ENCODE measurements around the gene SYNGAP1. TPM values are rescaled to one million over a fixed set of nuclear protein-coding genes. Genes with fewer than 3 reads are reported as not detected.

Gene SYNGAP1
- total and polyA plus RNA-seq, 5 donors: 8.0 to 13.2 (median 8.6) TPM

- Histone ChIP-seq H3K27me3 (ENCODE audit: control insufficient read depth, insufficient read depth) (no peaks in the 10 kb centered on the region), H3K4me3 (ENCODE audit: low read length) (no peak overlapping the region), H3K27ac (ENCODE audit: low read length) (no peak overlapping the region), H3K9me3 (ENCODE audit: control insufficient read depth, low read length) (no peaks in the 10 kb centered on the region), H3K4me1 (ENCODE audit: control insufficient read depth, insufficient read depth, low read length) (no peaks in the 10 kb centered on the region)
- intact Hi-C loops (cut with DNase I): no loop called here
- ATAC-seq: no peak
- WGBS: 93% methylated on average over 15 of the region's 15 CpGs
- DNase-seq: no peak
These were observed 14.4 kb upstream of the SYNGAP1 start for GRCh38 chr6:33405386-33405940.

DNA sequence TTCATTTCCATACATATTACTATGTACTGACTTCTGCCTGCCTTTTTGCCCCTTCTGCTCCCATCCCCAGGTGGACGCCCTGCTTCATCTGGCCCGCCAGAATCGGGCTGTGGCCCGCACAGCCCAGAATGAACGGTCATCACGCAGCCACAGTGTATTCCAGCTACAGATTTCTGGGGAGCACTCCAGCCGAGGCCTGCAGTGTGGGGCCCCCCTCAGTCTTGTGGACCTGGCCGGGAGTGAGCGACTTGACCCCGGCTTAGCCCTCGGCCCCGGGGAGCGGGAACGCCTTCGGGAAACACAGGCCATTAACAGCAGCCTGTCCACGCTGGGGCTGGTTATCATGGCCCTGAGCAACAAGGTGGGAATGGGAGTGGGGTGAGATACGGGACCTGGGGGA, 13.7 kb upstream of the SYNGAP1 start:
- Histone ChIP-seq H3K9me3 (ENCODE audit: control insufficient read depth, low read length) (no peaks in the 10 kb centered on the region), H3K27ac (ENCODE audit: low read length) (no peak overlapping the region), H3K4me3 (ENCODE audit: low read length) (no peak overlapping the region), H3K27me3 (ENCODE audit: control insufficient read depth, insufficient read depth) (no peaks in the 10 kb centered on the region), H3K4me1 (ENCODE audit: control insufficient read depth, insufficient read depth, low read length) (no peaks in the 10 kb centered on the region)
- ATAC-seq (no peak), DNase-seq (no peak)
- 95% methylated on average over 17 of the region's 17 CpGs for WGBS
- intact Hi-C loops (cut with DNase I): no loop called here

GRCh38 chr6:33407132-33407718, 12.6 kb upstream of the SYNGAP1 start:
- no peak for DNase-seq
- ATAC-seq: no peak
- no peak overlapping the region for H3K27ac ChIP-seq (ENCODE audit: low read length)
- no peaks in the 10 kb centered on the region for H3K27me3 ChIP-seq (ENCODE audit: control insufficient read depth, insufficient read depth)
- H3K4me3 ChIP-seq (ENCODE audit: low read length): no peak overlapping the region
- no peaks in the 10 kb centered on the region for H3K9me3 ChIP-seq (ENCODE audit: control insufficient read depth, low read length)
- WGBS: 77% methylated on average over 5 of the region's 5 CpGs
- H3K4me1 ChIP-seq (ENCODE audit: control insufficient read depth, insufficient read depth, low read length): no peaks in the 10 kb centered on the region
- intact Hi-C loops (cut with DNase I): no loop called here

DNA sequence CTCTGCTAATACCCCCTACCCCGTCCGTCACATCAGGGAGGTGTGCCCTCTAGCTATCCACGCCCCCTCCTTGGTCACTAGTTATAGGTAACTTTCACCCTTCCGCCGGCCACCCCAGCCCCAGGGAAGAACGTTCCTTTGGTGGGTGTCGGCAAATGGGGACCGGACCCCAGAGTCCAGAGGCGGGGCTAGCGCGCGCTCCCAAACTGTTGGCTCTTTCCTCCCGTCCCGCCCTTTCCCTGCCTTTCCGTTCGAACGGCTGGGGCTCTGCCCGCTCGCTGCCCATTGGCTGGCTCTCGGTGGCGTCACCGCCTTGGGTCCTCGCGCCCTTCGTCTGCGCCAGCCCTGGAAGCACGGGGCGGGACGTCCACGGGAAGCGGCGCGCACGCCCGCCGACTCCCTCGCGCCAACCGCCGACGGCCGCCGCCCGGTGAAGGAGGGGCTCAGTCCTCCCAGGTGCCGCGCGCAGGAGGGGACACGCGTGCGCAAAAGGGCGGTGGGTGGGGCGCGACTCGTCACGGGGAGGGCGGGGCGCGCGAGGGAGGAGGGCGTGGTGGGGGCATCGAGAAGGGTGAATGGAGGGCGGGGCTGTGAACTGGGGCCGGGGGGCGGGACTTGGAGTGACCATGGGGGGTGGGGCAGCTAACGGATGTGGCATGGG, 9.7 kb upstream of the SYNGAP1 start:
- Histone ChIP-seq H3K27me3 (ENCODE audit: control insufficient read depth, insufficient read depth) (no peaks in the 10 kb centered on the region), H3K27ac (ENCODE audit: low read length) (peak overlapping the region; percentile 63), H3K4me1 (ENCODE audit: control insufficient read depth, insufficient read depth, low read length) (no peaks in the 10 kb centered on the region), H3K9me3 (ENCODE audit: control insufficient read depth, low read length) (no peaks in the 10 kb centered on the region), H3K4me3 (ENCODE audit: low read length) (peak overlapping the region; percentile 99)
- ATAC-seq (peak; percentile 93), DNase-seq (peak; percentile 99 to 100 (median 99))
- WGBS: 1% methylated on average over 65 of the region's 65 CpGs
- intact Hi-C loops (cut with DNase I): no loop called here

DNA sequence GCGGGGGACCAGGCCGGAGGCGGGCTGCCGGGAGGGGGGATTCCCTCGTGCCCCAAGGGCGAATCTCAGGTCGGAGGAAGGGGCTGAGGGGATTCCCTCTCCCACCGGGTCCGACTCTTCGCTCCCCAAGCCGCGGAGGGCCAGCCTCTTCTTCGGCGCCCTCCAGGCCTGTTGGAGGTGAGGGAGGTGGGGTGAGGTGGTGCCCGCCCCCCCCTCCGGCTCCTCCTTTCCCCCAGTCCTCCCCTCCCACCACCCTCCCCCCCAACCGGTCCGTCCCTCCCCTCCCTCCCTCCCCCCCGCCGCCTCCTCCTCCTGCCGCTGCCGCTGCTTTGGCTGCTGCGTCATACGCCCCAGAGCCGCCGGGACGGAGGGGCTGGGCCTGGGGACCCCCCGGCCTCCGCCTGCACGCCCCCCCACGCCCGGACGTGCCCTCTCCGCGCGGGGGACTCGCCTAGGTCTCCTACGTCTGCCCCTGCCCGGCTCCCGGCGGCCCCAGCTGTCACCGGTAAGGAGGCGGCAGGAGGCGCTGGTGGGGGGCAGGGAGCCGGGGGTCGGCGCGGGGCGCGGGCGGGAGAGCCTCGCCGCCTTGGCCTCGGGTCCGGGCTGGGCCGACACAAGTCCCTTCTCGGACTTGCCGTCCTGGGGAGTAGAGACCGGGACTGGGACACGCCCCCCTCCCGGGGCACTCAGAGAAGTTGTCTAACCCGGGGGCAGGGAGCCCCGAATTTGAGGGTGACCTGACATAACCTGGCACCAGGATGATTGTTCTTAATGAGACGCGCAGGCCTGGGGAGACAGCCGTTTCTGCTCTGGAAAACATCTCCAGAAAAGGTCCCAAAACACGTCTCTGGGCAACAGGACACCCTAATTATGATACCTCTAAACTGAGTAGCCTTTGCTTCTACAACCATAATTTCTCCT, 8.9 kb upstream of the SYNGAP1 start, which contains the start of gene PHF1:
Gene PHF1, plus strand, starts transcription at position 304 of the 921 bp plus-strand sequence. CDS start 1,250 bp downstream, outside the sequence.
- no peaks in the 10 kb centered on the region for H3K27me3 ChIP-seq (ENCODE audit: control insufficient read depth, insufficient read depth)
- peak within 1 kb of the TSS; percentile 99 for H3K4me3 ChIP-seq (ENCODE audit: low read length)
- no peaks in the 10 kb centered on the region for H3K9me3 ChIP-seq (ENCODE audit: control insufficient read depth, low read length)
- H3K27ac ChIP-seq (ENCODE audit: low read length): peak within 1 kb of the TSS; percentile 99
- WGBS: 1% methylated on average over 64 of the region's 67 CpGs
- intact Hi-C loops (cut with DNase I): no loop called here
- ATAC-seq (peak; percentile 74 to 76), DNase-seq (peak in 2 of 3 donors; percentile 88 to 91)
- H3K4me1 ChIP-seq (ENCODE audit: control insufficient read depth, insufficient read depth, low read length): no peaks in the 10 kb centered on the region

DNA sequence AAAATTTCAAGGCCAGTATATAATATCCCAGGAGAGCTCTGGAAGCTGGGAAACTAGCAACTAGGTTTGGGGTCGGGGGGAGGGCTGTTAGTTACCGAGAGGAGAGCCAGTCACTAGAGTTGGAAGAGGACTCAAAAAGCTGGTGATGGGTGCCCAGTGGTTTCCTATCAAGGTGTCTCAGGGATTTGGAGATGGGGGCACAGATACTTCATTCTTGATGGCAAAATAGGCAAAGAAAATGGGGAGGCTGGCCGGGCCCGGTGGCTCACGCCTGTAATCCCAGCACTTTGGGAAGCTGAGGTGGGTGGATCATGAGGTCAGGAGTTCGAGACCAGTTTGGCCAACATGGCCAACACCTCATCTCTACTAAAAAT, 8.2 kb upstream of the SYNGAP1 start:
- Histone ChIP-seq H3K27me3 (ENCODE audit: control insufficient read depth, insufficient read depth) (no peaks in the 10 kb centered on the region), H3K4me1 (ENCODE audit: control insufficient read depth, insufficient read depth, low read length) (peaks cover 2% of the 10 kb centered on the region), H3K9me3 (ENCODE audit: control insufficient read depth, low read length) (no peaks in the 10 kb centered on the region), H3K27ac (ENCODE audit: low read length) (peak overlapping the region; percentile 24), H3K4me3 (ENCODE audit: low read length) (peak overlapping the region; percentile 99)
- 47% methylated on average over 6 of the region's 6 CpGs for WGBS
- ATAC-seq (no peak), DNase-seq (no peak)
- intact Hi-C loops (cut with DNase I): no loop called here

- peaks cover 4% of the 10 kb centered on the region for H3K4me1 ChIP-seq (ENCODE audit: control insufficient read depth, insufficient read depth, low read length)
- ATAC-seq: no peak
- H3K4me3 ChIP-seq (ENCODE audit: low read length): no peak overlapping the region
- H3K9me3 ChIP-seq (ENCODE audit: control insufficient read depth, low read length): no peaks in the 10 kb centered on the region
- H3K27me3 ChIP-seq (ENCODE audit: control insufficient read depth, insufficient read depth): no peaks in the 10 kb centered on the region
- no peak overlapping the region for H3K27ac ChIP-seq (ENCODE audit: low read length)
- DNase-seq: peak in 1 of 3 donors; percentile 69
- intact Hi-C loops (cut with DNase I): no loop called here
- WGBS: 86% methylated on average over 10 of the region's 10 CpGs
These were observed 7.5 kb upstream of the SYNGAP1 start for GRCh38 chr6:33412140-33413009.

DNA sequence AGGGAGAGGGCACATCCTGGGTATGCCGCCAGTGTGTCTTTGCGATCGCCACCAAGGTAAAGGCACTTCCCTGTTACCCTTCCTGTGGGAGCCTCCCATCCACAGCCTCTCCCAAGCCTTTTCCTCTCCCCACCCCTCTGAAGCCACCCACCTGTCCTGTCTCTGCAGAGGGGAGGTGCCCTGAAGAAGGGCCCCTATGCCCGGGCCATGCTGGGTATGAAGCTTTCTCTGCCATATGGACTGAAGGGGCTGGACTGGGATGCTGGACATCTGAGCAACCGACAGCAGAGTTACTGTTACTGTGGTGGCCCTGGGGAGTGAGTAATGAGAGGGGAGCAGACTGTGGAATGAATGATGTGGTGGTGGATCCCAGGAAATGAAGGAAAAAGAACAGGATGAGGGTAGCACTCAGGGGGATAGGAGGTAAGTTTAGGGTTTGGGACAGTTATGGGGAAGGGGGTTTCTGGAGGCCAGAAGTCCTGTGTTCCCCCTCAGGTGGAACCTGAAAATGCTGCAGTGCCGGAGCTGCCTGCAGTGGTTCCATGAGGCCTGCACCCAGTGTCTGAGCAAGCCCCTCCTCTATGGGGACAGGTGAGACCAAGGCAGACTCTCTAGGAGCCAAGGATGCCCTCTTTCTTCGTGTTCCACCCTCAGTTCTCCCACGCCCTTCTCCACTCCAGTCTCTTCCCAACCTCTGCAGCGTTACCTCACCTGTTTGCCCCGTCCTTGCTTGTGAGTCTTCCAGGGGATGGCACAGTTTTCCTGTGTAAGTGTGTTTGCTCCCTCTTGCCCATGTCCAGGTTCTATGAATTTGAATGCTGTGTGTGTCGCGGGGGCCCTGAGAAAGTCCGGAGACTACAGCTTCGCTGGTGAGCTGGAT, 6.4 kb upstream of the SYNGAP1 start:
- whole genome bisulfite sequencing: 81% methylated on average over 14 of the region's 14 CpGs
- Histone ChIP-seq H3K9me3 (ENCODE audit: control insufficient read depth, low read length) (no peaks in the 10 kb centered on the region), H3K4me1 (ENCODE audit: control insufficient read depth, insufficient read depth, low read length) (peaks cover 4% of the 10 kb centered on the region), H3K27ac (ENCODE audit: low read length) (no peak overlapping the region), H3K4me3 (ENCODE audit: low read length) (no peak overlapping the region), H3K27me3 (ENCODE audit: control insufficient read depth, insufficient read depth) (no peaks in the 10 kb centered on the region)
- intact Hi-C loops (cut with DNase I): no loop called here
- DNase-seq: no peak
- no peak for ATAC-seq

GRCh38 chr6:33414592-33415271, 5.1 kb upstream of the SYNGAP1 start:
- peaks cover 9% of the 10 kb centered on the region for H3K4me1 ChIP-seq (ENCODE audit: control insufficient read depth, insufficient read depth, low read length)
- intact Hi-C loops (cut with DNase I): no loop called here
- WGBS: 68% methylated on average over 12 of the region's 12 CpGs

More at GRCh38 chr6:33414592-33415271, 5.1 kb upstream of the SYNGAP1 start:
- H3K27me3 ChIP-seq (ENCODE audit: control insufficient read depth, insufficient read depth): no peaks in the 10 kb centered on the region
- no peak overlapping the region for H3K27ac ChIP-seq (ENCODE audit: low read length)
- no peaks in the 10 kb centered on the region for H3K9me3 ChIP-seq (ENCODE audit: control insufficient read depth, low read length)
- DNase-seq: no peak
- no peak overlapping the region for H3K4me3 ChIP-seq (ENCODE audit: low read length)
- ATAC-seq: no peak

Measured in right cardiac atrium (tissue), 5 donors.